ENCODE results near the gene NPIPB9.
A peak's percentile ranks its signal among the peaks of the same experiment; 100 is the strongest.
"Not testable (repeated sequence)": the region's sequence is repeated elsewhere in the genome, so short reads cannot be mapped to it uniquely, and the experiment has no call there.

Gene NPIPB9

DNA sequence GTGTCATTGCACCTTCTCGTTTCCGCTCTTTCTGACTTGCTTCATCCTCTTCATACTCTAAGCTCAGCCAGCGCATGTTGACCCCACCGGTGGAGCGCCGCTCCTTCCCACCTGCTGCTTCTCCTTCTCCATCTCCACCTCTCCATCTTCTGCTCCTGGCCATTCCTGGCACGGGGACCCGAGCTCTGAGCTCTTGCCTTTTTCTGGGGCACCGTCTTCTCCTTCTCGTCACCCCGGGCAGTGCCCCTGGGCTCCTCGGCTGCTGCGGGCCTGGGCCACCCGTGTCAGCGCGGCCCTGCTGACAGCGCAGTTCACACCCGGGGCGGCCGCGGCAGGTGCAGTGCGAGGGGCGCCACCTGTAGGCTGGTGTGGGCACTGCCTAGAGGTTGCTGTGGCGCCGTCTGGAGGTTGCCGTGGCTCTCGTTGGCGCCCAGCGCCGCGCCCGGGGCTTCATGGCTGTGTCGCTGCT, 1.6 kb upstream of the NPIPB9 start:
- H3K4me3 ChIP-seq (ENCODE audit: low read depth, low read length); H3K36me3 ChIP-seq (ENCODE audit: control insufficient read depth, insufficient read depth, low read length); H3K27me3 ChIP-seq (ENCODE audit: control insufficient read depth, insufficient read depth, low read length); H3K27ac ChIP-seq (ENCODE audit: low read depth, low read length); H3K9ac ChIP-seq (ENCODE audit: low read length); H3K4me1 ChIP-seq (ENCODE audit: control insufficient read depth, insufficient read depth, low read length); H3K9me3 ChIP-seq (ENCODE audit: control insufficient read depth, insufficient read depth, low read depth, low read length): not testable (repeated sequence)

DNA sequence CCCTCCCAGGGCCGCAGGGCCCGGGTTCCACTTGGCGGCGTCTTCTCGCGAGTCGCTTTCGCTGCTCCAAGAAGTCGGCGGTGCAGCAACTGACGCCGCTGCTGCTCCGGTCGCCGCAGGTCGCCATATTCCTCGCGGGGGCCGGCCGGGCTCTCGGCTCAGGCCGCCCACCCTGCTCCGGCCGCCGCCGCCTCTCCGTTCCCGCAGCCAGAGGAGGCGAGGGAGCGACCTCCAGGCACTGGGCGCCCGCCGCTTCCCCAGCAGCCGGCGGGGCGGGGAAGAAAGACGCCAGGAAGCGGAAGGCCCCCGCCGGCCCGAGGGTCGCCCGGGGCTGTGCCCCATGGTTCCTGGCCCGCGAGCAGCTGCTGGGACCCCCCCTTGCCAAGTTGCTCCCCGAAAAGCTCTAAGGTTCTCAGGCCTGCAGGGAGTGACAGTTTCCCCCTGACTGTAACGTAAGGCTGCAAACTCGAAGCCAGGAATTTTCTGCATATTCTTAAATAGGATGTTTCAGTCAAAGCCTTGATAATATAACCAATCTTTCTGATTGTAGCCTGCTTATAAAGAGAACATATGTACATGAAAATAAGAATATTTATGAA, 1.0 kb upstream of the NPIPB9 start:
- not testable (repeated sequence) for H3K4me3 ChIP-seq (ENCODE audit: low read depth, low read length); H3K4me1 ChIP-seq (ENCODE audit: control insufficient read depth, insufficient read depth, low read length); H3K36me3 ChIP-seq (ENCODE audit: control insufficient read depth, insufficient read depth, low read length); H3K9me3 ChIP-seq (ENCODE audit: control insufficient read depth, insufficient read depth, low read depth, low read length); H3K27ac ChIP-seq (ENCODE audit: low read depth, low read length); H3K27me3 ChIP-seq (ENCODE audit: control insufficient read depth, insufficient read depth, low read length); H3K9ac ChIP-seq (ENCODE audit: low read length)

DNA sequence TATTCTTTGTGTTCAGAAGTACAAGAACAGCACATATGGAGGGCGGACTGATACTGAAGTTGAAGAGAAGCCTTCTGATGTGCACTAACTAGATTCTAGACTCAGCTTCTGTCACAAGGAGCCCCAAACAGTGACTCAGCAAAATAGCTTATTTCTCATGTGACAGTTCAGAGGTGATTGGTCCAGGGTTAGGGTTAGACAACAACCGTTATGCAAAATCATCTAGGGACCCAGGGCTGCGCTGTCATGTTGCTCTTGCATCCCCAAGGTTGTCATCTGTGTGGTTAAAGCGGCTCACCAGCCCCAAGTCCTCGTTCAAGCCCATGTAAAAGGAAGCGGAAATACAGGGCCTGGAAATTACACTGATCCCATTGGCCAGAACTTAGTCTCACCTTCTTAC, 30.1 kb downstream of the NPIPB9 start:
- H3K9ac ChIP-seq (ENCODE audit: low read length); H3K27me3 ChIP-seq (ENCODE audit: control insufficient read depth, insufficient read depth, low read length); H3K36me3 ChIP-seq (ENCODE audit: control insufficient read depth, insufficient read depth, low read length); H3K4me3 ChIP-seq (ENCODE audit: low read depth, low read length); H3K4me1 ChIP-seq (ENCODE audit: control insufficient read depth, insufficient read depth, low read length); H3K9me3 ChIP-seq (ENCODE audit: control insufficient read depth, insufficient read depth, low read depth, low read length); H3K27ac ChIP-seq (ENCODE audit: low read depth, low read length): not testable (repeated sequence)

DNA sequence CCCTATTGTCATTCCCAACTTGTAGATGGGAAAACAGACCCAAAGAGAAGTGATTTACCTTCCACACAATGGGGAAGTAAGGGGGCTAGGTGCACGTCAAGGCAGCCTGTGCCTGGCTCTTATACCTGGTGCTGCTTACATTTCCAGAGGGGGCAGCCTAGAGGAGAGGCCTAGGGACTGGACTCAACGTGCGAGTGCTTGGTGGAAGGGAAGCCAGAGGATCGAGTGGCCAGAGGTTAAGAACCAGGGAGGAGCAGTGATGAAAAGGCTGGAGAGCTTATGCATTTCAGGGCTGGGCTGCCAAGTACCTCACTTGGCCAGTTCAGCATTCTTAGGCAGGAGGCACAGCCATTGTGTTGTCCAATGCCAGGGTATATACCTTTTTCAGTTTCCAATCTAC, 30.8 kb downstream of the NPIPB9 start:
- H3K27ac ChIP-seq (ENCODE audit: low read depth, low read length); H3K27me3 ChIP-seq (ENCODE audit: control insufficient read depth, insufficient read depth, low read length); H3K4me1 ChIP-seq (ENCODE audit: control insufficient read depth, insufficient read depth, low read length); H3K9me3 ChIP-seq (ENCODE audit: control insufficient read depth, insufficient read depth, low read depth, low read length); H3K4me3 ChIP-seq (ENCODE audit: low read depth, low read length); H3K9ac ChIP-seq (ENCODE audit: low read length); H3K36me3 ChIP-seq (ENCODE audit: control insufficient read depth, insufficient read depth, low read length): not testable (repeated sequence)

DNA sequence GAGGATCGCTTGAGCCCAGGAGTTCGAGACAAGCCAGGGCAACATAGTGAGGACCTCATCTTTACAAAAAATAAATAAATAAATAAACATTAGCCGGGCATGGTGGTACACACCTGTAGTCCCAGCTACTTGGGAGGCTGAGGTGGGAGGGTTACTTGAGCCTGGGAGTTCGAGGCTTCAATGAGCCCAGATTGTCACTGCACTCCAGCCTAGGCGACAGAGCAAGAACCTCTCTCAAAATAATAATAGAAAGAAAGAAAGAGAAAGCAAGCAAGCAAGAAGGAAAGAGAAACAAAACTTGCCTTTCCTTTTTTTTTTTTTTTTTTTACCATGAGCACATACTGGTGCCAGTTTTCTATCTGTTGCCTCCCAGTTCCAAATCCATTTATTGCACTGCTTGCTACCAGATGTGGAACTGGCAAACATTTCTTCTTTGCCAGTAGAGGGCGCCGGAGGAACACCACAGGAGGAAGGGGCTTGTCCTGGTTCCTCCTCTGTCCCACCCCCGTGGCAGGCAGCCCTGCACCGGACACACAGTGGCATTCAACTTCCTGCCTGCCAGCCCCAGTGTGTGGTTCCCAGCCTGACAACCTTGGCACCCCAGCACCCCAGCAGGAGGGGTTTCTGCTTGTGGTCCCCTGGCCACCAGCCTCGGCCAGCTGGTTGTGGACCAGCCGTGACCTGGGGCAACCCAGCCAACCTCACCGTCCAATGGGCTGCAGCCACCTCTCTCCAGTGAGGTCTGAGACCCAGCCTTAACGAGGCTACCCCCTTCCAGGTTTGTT, 50.8 kb downstream of the NPIPB9 start:
- not testable (repeated sequence) for H3K9ac ChIP-seq (ENCODE audit: low read length); H3K27me3 ChIP-seq (ENCODE audit: control insufficient read depth, insufficient read depth, low read length); H3K4me1 ChIP-seq (ENCODE audit: control insufficient read depth, insufficient read depth, low read length); H3K36me3 ChIP-seq (ENCODE audit: control insufficient read depth, insufficient read depth, low read length); H3K27ac ChIP-seq (ENCODE audit: low read depth, low read length); H3K9me3 ChIP-seq (ENCODE audit: control insufficient read depth, insufficient read depth, low read depth, low read length); H3K4me3 ChIP-seq (ENCODE audit: low read depth, low read length)

DNA sequence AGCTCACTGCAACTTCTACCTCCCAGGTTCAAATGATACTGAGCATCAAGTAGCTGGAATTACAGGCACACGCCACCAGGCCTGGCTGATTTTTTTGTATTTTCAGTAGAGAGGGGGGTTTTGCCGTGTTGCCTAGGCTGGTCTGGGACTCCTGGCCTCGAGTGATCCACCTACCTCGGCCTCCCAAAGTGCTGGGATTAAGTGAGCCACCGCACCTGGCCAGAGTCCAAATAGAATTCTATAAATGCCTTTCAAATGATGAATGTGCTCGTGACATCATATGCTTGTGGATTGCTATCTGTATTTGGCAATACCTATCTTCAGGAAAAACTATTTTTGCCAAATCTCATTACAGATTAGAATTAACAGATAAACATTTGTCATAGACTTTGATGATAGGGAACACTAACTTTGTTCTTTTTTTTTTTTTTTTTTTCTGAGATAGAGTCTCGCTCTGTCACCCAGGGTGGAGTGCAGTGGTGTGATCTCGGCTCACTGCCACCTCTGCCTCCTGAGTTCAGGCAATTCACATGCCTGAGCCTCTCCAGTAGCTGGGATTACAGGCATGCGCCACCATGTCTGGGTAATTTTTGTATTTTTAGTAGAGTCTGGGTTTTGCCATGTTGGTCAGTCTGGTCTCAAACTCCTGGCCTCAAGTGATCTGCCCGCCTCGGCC, 56.0 kb downstream of the NPIPB9 start:
- not testable (repeated sequence) for H3K4me1 ChIP-seq (ENCODE audit: control insufficient read depth, insufficient read depth, low read length); H3K4me3 ChIP-seq (ENCODE audit: low read depth, low read length); H3K9me3 ChIP-seq (ENCODE audit: control insufficient read depth, insufficient read depth, low read depth, low read length); H3K9ac ChIP-seq (ENCODE audit: low read length); H3K27me3 ChIP-seq (ENCODE audit: control insufficient read depth, insufficient read depth, low read length); H3K27ac ChIP-seq (ENCODE audit: low read depth, low read length); H3K36me3 ChIP-seq (ENCODE audit: control insufficient read depth, insufficient read depth, low read length)

DNA sequence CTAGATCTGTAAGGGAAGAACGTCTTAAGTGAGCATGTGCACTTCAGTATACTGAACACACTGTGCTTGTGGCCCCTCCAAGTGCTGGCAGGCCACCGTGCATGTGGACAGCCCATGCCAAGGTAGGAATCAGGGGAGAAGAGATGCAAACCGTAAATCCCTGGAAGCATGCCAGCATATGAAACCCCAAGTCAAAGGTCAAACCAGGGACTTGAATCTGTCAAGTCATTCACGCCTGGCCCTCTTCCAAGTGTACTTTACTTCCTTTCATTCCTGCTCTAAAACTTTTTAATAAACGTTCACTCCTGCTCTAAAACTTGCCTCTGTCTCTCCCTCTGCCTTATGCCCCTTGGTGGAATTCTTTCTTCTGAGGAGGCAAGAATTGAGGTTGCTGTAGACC, 68.4 kb downstream of the NPIPB9 start:
- Histone ChIP-seq H3K27me3 (ENCODE audit: control insufficient read depth, insufficient read depth, low read length) (no peaks in the 10 kb centered on the region), H3K9me3 (ENCODE audit: control insufficient read depth, insufficient read depth, low read depth, low read length) (no peaks in the 10 kb centered on the region), H3K9ac (ENCODE audit: low read length) (no peak overlapping the region), H3K4me3 (ENCODE audit: low read depth, low read length) (no peak overlapping the region), H3K36me3 (ENCODE audit: control insufficient read depth, insufficient read depth, low read length) (peaks cover 12% of the 10 kb centered on the region), H3K27ac (ENCODE audit: low read depth, low read length) (no peak overlapping the region), H3K4me1 (ENCODE audit: control insufficient read depth, insufficient read depth, low read length) (peaks cover 8% of the 10 kb centered on the region; the same call in 1 of the 2 replicates)

DNA sequence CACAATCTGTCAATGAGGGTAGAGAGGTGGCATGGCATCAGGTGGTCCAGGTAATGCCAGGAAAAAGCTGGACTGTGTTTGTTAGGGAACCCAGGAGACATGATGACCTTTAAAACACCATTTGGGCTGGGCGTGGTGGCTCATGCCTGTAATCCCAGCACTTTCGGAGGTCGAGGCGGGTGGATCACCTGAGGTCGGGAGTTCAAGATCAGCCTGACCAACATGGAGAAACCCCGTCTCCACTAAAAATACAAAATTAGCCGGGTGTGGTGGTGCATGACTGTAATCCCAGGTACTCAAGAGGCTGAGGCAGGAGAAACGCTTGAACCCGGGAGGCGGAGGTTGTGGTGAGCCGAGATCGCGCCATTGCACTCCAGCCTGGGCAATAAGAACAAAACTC, 69.0 kb downstream of the NPIPB9 start:
- H3K4me3 ChIP-seq (ENCODE audit: low read depth, low read length); H3K9me3 ChIP-seq (ENCODE audit: control insufficient read depth, insufficient read depth, low read depth, low read length); H3K9ac ChIP-seq (ENCODE audit: low read length); H3K27me3 ChIP-seq (ENCODE audit: control insufficient read depth, insufficient read depth, low read length); H3K27ac ChIP-seq (ENCODE audit: low read depth, low read length); H3K4me1 ChIP-seq (ENCODE audit: control insufficient read depth, insufficient read depth, low read length): not testable (repeated sequence)
- H3K36me3 ChIP-seq (ENCODE audit: control insufficient read depth, insufficient read depth, low read length), result peaks cover 17% of the 10 kb centered on the region

DNA sequence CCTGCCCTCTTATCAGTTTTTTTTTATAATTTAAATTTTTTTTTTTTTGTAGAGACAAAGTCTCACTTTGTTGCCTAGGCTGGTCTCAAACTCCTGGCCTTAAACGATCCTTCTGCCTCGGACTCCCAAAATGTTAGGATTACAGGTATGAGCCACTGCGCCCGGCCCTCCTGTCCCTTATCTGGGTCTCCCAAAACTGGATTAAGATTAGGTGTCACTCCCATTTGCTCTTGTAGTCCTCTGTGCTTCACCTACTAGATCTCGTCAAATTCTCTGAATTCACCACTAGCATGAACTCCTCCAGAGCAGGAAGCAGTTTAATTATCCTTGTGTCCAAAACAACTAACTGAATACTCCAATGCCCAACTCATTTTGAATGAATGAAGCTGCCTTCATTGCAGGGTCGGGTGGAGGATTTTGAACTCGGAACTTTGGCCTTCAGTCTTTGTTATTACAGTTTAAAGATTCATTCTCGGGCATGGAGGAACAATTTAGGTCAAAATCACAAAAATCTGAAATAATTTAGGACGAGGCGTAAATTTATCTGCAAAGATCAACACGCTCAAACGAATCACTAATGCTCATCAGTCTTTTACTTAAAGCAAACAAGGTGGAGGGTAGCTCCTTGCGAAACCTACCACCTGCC, 70.4 kb downstream of the NPIPB9 start:
- Histone ChIP-seq H3K27me3 (ENCODE audit: control insufficient read depth, insufficient read depth, low read length) (no peaks in the 10 kb centered on the region), H3K27ac (ENCODE audit: low read depth, low read length) (peak overlapping the region; percentile 72), H3K36me3 (ENCODE audit: control insufficient read depth, insufficient read depth, low read length) (peaks cover 32% of the 10 kb centered on the region), H3K4me1 (ENCODE audit: control insufficient read depth, insufficient read depth, low read length) (peaks cover 8% of the 10 kb centered on the region; the same call in 1 of the 2 replicates), H3K4me3 (ENCODE audit: low read depth, low read length) (peak overlapping the region; percentile 99), H3K9me3 (ENCODE audit: control insufficient read depth, insufficient read depth, low read depth, low read length) (no peaks in the 10 kb centered on the region), H3K9ac (ENCODE audit: low read length) (peak overlapping the region; percentile 96)
